Hepatocyte (in vitro differentiated cells): ENCODE results near the gene SELENOI. TPM values are rescaled to one million over a fixed set of nuclear protein-coding genes. Genes with fewer than 3 reads are reported as not detected.

Source experiments
- DNase-seq: peaks from one replicate; pipeline ENCODE4 v3.0.0-alpha.2; 2016; ENCODE audit warnings: low spot score
- H2AFZ ChIP-seq: fragments of 200-600 bp; sonication (generic); 2 replicates; pipeline ENCODE4 v1.6.0; 2016; ENCODE audit warnings: antibody characterized with exemption, mild to moderate bottlenecking
- H3K27ac ChIP-seq: fragments of 200-600 bp; sonication (generic); 2 replicates; pipeline ENCODE4 v1.5.1; 2016; ENCODE audit warnings: mild to moderate bottlenecking
- H3K27me3 ChIP-seq: fragments of 200-600 bp; sonication (generic); 2 replicates; pipeline ENCODE4 v1.6.1; 2016
- H3K36me3 ChIP-seq: fragments of 200-600 bp; sonication (generic); replicated peaks from 2 replicates; pipeline ENCODE4 v1.5.1; 2016; ENCODE audit warnings: low read depth; ENCODE audit not compliant: insufficient read depth
- H3K4me1 ChIP-seq: fragments of 200-600 bp; sonication (generic); 2 replicates; pipeline ENCODE4 v1.5.1; 2016; ENCODE audit warnings: mild to moderate bottlenecking, moderate library complexity; ENCODE audit not compliant: insufficient read depth
- H3K4me2 ChIP-seq: fragments of 200-600 bp; sonication (generic); 2 replicates; pipeline ENCODE4 v1.6.0; 2016
- H3K4me3 ChIP-seq: fragments of 200-600 bp; sonication (generic); 2 replicates; pipeline ENCODE4 v1.5.1; 2016; ENCODE audit warnings: mild to moderate bottlenecking
- H3K79me2 ChIP-seq: fragments of 200-600 bp; sonication (generic); 2 replicates; pipeline ENCODE4 v1.6.0; 2017; ENCODE audit warnings: mild to moderate bottlenecking
- H3K9me2 ChIP-seq: fragments of 200-600 bp; sonication (generic); replicated peaks from 2 replicates; pipeline ENCODE4 v1.6.0; 2017; ENCODE audit warnings: mild to moderate bottlenecking; ENCODE audit not compliant: insufficient read depth
- H3K9me3 ChIP-seq: fragments of 200-600 bp; sonication (generic); 2 replicates; pipeline ENCODE4 v1.5.1; 2016; ENCODE audit warnings: low read depth, mild to moderate bottlenecking
- H4K20me1 ChIP-seq: fragments of 200-600 bp; sonication (generic); 2 replicates; pipeline ENCODE4 v1.6.0; 2016; ENCODE audit warnings: mild to moderate bottlenecking; ENCODE audit not compliant: insufficient read depth, poor library complexity, severe bottlenecking
- CTCF ChIP-seq: fragments of 200-600 bp; sonication (generic); IDR thresholded peaks from 2 replicates; pipeline ENCODE4 v1.5.1; 2016; ENCODE audit warnings: antibody characterized with exemption, mild to moderate bottlenecking; ENCODE audit not compliant: poor library complexity
- EZH2 ChIP-seq: fragments of 200-600 bp; sonication (generic); IDR thresholded peaks from 2 replicates; pipeline ENCODE4 v1.6.1; 2016; ENCODE audit warnings: antibody characterized with exemption, mild to moderate bottlenecking, borderline replicate concordance
- EZH2phosphoT487 ChIP-seq: fragments of 200-600 bp; sonication (generic); IDR thresholded peaks from one replicate; pipeline ENCODE4 v1.6.1; 2018; ENCODE audit warnings: antibody characterized with exemption, mild to moderate bottlenecking, low read depth, moderate library complexity; ENCODE audit not compliant: unreplicated experiment, severe bottlenecking
- WGBS: methylation state at CpG from one replicate; pipeline ENCODE4 v1.1.6; 2016; ENCODE audit warnings: low lambda C conversion rate; ENCODE audit errors: missing lambda C conversion rate; 5-methylcytosine and 5-hydroxymethylcytosine counted together
- polyA plus RNA-seq: library from polyadenylated mRNA; unstranded; fragments of >200 nt; fragmentation: Nextera tagmentation; extraction: Ambion mirVana; gene quantifications from 2 replicates; pipeline ENCODE4 v1.2.1, GENCODE V29; 2016
- total RNA-seq: library from RNA; depleted of rRNA; stranded (reverse); fragments of >200 nt; gene quantifications from 2 replicates; pipeline ENCODE4 v1.2.3, GENCODE V29; 2014

Gene SELENOI
- total and polyA plus RNA-seq, 2 experiments from 2014 or later: 6.4 to 34.4 TPM

GRCh38 chr2:26387189-26387588, 41.2 kb downstream of the SELENOI start:
- Histone ChIP-seq H3K4me1 (no peaks in the 10 kb centered on the region), H3K4me2 (no peak overlapping the region), H4K20me1 (peaks cover 4% of the 10 kb centered on the region), H2AFZ (no peak overlapping the region), H3K79me2 (peaks cover 4% of the 10 kb centered on the region), H3K9me3 (no peaks in the 10 kb centered on the region), H3K36me3 (no peaks in the 10 kb centered on the region), H3K9me2 (no peaks in the 10 kb centered on the region), H3K27ac (no peak overlapping the region), H3K4me3 (no peak overlapping the region), H3K27me3 (no peaks in the 10 kb centered on the region)
- DNase-seq: no peak
- 90% methylated on average over 4 of the region's 4 CpGs for WGBS
- no peak for TF ChIP-seq CTCF
- no peak for TF ChIP-seq EZH2phosphoT487
- no peak for TF ChIP-seq EZH2

GRCh38 chr2:26394694-26395093, 48.8 kb downstream of the SELENOI start:
- Histone ChIP-seq H3K79me2 (no peaks in the 10 kb centered on the region), H3K27me3 (no peaks in the 10 kb centered on the region), H4K20me1 (peaks cover 4% of the 10 kb centered on the region), H3K36me3 (no peaks in the 10 kb centered on the region), H2AFZ (no peak overlapping the region), H3K9me2 (no peaks in the 10 kb centered on the region), H3K4me2 (no peak overlapping the region), H3K9me3 (no peaks in the 10 kb centered on the region), H3K4me3 (no peak overlapping the region), H3K27ac (no peak overlapping the region), H3K4me1 (no peaks in the 10 kb centered on the region)
- WGBS: 96% methylated on average over 4 of the region's 4 CpGs
- no peak for TF ChIP-seq CTCF
- no peak for TF ChIP-seq EZH2
- no peak for TF ChIP-seq EZH2phosphoT487
- DNase-seq: no peak

GRCh38 chr2:26395394-26395793, 49.5 kb downstream of the SELENOI start:
- 73% methylated on average over 4 of the region's 4 CpGs for WGBS
- no peak overlapping the region for H2AFZ ChIP-seq

More at GRCh38 chr2:26395394-26395793, 49.5 kb downstream of the SELENOI start:
- H3K27ac ChIP-seq: no peak overlapping the region
- no peak overlapping the region for H3K4me3 ChIP-seq
- H3K4me1 ChIP-seq: no peaks in the 10 kb centered on the region
- no peaks in the 10 kb centered on the region for H3K9me3 ChIP-seq
- H3K9me2 ChIP-seq: no peaks in the 10 kb centered on the region
- no peaks in the 10 kb centered on the region for H3K79me2 ChIP-seq
- no peaks in the 10 kb centered on the region for H3K36me3 ChIP-seq
- TF ChIP-seq CTCF (no peak), EZH2 (no peak), EZH2phosphoT487 (no peak)
- H3K27me3 ChIP-seq: no peaks in the 10 kb centered on the region
- DNase-seq: no peak
- no peak overlapping the region for H3K4me2 ChIP-seq
- H4K20me1 ChIP-seq: peaks cover 4% of the 10 kb centered on the region
